ENCODE data around the gene ZNF609.

DNA sequence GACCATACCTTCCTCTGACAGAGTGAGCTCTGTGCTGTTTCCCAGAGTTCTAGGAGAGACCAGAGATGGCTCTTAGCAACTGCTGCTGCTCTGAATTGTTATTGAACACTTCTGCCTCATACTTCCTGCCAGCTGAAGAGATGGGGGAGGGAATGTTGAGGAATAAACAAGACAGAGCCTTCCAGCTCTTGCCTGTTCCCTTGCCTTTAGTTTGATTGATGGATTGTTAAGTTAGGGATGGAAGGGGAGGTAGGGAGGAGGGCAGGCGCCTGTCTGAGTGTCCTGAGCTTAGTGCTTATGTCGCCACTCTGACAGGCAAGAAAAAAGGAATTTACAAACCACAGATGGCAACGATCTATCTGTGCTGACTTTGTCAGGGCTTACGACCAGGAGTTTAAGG lies 42.8 kb downstream of the ZNF609 start:
- no peak for TF ChIP-seq ZNF274 (IDR thresholded peaks at IDR 0.05; ENCODE audit: low read depth, low read length)
- TF ChIP-seq SUZ12 (IDR thresholded peaks at IDR 0.05; ENCODE audit: extremely low read depth, insufficient read depth, insufficient read length) = no peak
- TF ChIP-seq YY1 (IDR thresholded peaks at IDR 0.05; ENCODE audit: insufficient read depth, insufficient read length) = no peak
